VCaP (cell line): ENCODE measurements around the gene TYR.
"Not testable (repeated sequence)": the region's sequence is repeated elsewhere in the genome, so short reads cannot be mapped to it uniquely, and the experiment has no call there.

Experiments
- H3K27ac ChIP-seq: fragments of 450-650 bp; 2 replicates; pipeline ENCODE4 v1.5.1; 2017
- TF ChIP-seq, protein P1 (sequence below): fragments of 450-650 bp; conservative IDR thresholded peaks from 2 replicates; pipeline ENCODE4 v1.5.1; 2017; ENCODE audit warnings: mild to moderate bottlenecking, moderate library complexity

Gene TYR

DNA sequence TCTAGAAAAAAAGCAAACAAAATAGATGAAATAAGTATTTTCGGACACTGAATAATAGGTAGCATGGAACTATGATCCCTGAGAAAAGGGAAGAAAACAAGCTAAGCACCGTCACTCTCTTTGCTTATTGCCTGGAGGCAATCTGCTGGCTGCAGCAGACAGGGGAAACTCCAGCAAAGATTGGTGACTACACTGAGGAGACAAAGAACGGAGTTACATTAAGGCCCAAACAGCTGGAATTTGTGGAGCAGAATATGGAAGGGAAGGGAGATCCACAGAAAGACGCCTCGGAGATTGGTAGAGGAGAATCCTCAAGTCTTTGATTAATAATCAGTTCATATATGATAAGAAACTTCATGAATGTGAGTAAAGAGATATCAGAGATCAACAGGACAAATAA lies 150.2 kb downstream of the TYR start:
- no peak overlapping the region for H3K27ac ChIP-seq
- TF ChIP-seq, protein P1, sequence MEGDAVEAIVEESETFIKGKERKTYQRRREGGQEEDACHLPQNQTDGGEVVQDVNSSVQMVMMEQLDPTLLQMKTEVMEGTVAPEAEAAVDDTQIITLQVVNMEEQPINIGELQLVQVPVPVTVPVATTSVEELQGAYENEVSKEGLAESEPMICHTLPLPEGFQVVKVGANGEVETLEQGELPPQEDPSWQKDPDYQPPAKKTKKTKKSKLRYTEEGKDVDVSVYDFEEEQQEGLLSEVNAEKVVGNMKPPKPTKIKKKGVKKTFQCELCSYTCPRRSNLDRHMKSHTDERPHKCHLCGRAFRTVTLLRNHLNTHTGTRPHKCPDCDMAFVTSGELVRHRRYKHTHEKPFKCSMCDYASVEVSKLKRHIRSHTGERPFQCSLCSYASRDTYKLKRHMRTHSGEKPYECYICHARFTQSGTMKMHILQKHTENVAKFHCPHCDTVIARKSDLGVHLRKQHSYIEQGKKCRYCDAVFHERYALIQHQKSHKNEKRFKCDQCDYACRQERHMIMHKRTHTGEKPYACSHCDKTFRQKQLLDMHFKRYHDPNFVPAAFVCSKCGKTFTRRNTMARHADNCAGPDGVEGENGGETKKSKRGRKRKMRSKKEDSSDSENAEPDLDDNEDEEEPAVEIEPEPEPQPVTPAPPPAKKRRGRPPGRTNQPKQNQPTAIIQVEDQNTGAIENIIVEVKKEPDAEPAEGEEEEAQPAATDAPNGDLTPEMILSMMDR: no peak

DNA sequence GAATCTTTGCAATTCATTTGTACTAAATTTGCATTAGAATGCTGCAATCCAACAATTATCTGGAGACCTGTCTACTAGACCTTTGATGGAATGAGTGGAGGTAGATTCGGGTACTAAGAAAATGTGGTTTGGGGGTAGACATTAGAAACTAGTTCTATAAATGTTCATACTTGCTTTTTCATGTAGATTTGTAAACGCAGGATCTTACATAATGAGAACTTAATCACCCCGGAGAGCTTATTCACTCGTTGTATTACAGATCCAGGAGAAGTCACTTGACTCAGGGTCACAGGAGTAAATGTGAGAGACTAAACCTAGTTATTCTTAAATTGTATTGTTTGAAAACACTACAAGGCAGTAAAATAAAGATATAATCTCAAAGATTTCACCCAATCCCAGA lies 154.3 kb downstream of the TYR start:
- H3K27ac ChIP-seq: not testable (repeated sequence)

DNA sequence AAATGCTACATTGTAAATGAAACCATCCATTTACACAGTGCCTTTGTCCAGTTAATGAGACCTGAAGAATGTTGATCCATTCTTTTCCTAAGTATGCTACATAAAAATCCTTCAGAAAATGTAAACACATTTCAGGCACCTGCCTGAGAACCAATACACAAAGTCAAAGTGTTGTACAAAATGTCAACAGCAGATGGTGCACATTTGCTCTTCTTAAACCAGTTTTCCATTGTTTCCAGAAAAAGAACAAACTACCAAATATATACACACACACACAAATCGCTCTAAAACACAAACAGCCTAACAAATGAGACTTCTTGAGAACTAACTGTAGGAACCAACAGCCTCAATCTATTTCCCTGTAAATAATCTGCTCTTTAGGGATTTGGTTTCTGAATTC lies 156.0 kb downstream of the TYR start:
- TF ChIP-seq, protein P1: peak; percentile 57
- not testable (repeated sequence) for H3K27ac ChIP-seq

DNA sequence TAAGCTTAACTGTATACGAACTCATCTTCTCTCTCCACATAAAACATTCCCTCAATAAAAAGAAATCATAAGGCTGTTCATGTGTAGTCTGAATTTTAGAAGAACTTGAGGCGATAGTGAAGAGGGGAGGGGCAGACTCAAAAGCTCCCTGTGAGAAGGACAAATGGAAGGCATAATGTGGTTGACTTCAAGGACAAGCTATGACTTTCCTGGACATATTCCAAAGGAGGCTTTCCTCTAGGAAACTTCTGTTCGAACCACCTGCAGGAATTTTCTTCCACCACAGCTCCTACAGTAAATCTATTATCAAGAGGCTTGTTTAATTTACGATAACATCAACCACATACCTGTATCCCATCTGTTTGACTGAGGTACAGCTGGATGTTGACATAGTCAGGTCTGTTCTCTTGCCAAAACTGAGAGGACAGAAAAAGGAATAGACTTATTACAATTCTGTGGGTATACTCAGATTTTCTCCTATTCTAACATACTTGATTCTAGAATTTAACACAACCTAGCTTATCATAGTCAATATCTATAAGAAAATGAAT lies 159.5 kb downstream of the TYR start:
- H3K27ac ChIP-seq: peak overlapping the region; percentile 69

DNA sequence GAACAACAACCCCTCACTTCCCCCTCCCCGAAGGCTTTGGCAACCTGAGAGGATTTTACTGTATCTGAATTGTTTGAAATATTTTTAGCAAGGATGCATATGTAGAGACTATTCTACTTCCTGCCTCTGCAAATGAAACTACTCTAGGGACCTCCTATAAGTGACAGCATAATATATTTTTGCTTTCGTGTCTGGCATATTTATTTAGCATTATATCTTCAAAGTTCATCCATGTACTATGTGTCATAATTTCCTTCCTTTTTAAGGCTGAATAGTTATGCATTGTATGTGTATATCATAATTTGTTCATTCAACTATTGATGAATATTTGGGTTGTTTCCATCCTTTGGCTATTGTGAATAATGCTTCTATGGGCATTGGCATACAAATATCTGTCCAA lies 160.4 kb downstream of the TYR start:
- peak overlapping the region; percentile 69 for H3K27ac ChIP-seq

DNA sequence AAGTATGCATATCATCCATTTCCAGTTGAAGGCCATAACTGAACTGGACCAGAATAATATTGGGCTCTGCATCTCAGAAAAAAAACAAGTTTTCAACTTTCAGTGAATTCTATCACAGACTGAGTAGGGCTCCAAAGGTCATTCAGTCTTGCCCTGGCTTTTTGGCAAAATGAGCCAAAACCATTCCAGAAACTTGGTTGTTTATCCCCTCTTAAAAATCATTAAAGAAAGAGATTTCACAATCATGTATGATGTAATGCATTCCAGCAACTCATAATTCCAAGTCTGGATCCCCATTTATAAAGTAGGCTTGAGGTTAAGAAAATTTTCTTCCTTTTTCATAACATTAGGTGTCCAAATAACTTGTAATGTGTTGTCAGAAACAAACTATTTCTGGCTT lies 162.8 kb downstream of the TYR start:
- not testable (repeated sequence) for H3K27ac ChIP-seq

DNA sequence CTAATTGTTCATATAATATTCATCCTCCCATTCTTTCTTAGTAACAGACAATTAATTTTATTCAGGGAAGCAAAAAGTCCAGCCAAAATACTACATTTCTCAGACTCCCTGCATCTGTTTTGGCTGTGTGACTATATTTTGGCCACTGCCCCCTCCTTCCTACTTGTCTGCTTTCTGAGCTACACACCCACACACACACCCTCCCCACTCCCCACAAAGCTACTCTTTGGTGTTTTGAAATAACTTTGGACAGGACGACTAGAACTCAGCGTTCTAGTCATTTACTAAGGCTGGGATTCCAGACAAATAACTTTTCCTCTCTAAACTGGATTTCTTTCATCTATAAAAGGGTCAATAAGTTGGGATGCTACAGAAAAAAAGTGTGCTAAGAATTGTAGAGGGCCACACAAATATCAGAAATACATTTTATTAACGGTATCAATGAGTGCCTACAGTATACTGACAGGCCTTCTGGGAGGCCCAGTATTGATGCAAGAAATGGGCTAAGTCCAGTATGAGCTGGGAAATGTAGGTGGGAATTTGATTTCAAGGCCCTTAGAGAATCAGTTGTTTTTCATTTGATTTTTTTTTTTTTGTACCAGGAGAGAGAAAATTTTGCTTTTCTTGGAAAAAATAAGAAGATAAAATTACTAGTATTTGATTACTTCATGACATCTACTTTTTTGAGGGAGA lies 165.4 kb downstream of the TYR start:
- H3K27ac ChIP-seq: not testable (repeated sequence)
